ENCODE data around the gene SRSF1.

The SRSF1 gene

DNA sequence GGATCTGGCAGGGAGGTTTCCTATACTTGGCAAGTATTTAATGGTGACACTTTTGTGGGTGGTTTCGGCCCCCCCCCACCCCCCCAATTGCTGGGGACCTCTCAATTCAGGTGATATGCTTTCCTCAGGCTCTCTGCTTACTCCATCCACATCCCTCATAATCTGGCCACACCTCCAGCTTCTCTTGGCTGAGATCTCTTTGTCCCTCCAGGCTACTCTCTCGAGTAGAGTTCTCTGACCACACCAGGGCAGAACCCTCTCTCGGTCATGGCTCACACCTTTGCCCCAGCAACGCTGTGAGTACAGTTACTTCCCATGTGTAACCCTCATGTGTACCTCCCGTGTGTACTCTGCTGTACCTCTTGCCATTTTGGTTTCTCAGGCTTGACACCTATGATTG, 34.1 kb upstream of the SRSF1 start:
- DNase-seq = no peak
- no peak for TF ChIP-seq POLR2A (IDR thresholded peaks at IDR 0.05; ENCODE audit: low read length)
- TF ChIP-seq GATA1 (IDR thresholded peaks at IDR 0.05; ENCODE audit: low read depth, low read length) = no peak

DNA sequence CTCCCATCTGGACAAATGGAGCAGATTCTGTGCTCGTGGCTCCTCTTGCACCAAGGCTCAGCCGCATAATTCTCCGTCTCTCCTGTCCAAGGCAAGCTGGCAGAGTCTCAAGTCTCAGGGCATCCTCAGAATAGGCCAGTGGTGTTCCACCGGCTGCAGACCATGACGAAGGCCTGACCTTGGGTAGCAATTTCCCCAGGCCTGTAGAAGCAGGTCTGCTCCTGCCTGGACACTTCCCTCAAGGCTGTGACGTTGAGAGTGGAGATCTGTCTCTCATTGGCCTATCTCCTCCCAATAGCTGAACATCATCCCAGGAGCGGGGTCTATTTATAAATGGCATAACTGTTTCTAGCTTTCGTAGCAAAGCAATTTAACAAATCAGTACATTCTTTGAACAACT, 33.3 kb upstream of the SRSF1 start:
- no peak for TF ChIP-seq POLR2A (IDR thresholded peaks at IDR 0.05; ENCODE audit: low read length)
- TF ChIP-seq GATA1 (IDR thresholded peaks at IDR 0.05; ENCODE audit: low read depth, low read length) = no peak
- no peak for DNase-seq

DNA sequence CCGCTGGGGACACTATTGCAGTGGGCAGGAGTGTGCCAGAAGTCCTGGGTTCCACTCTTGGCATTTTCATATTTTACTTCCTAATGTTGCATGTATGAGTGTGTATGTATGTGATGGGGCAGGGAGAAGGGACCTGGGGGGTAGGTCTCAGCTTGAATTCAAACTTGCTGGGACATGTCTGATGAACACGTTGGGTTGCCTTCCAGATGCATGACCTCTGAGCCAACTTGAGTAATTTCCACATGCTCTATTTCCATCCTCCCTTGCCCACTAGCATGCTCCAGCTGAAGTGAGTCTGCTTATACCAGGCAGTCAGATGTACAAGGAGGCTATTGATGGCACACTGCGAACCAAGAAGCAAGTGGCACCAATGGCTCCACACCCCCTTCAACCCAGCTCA, 32.9 kb upstream of the SRSF1 start:
- TF ChIP-seq POLR2A (IDR thresholded peaks at IDR 0.05; ENCODE audit: low read length) = no peak
- no peak for TF ChIP-seq GATA1 (IDR thresholded peaks at IDR 0.05; ENCODE audit: low read depth, low read length)
- DNase-seq = no peak

DNA sequence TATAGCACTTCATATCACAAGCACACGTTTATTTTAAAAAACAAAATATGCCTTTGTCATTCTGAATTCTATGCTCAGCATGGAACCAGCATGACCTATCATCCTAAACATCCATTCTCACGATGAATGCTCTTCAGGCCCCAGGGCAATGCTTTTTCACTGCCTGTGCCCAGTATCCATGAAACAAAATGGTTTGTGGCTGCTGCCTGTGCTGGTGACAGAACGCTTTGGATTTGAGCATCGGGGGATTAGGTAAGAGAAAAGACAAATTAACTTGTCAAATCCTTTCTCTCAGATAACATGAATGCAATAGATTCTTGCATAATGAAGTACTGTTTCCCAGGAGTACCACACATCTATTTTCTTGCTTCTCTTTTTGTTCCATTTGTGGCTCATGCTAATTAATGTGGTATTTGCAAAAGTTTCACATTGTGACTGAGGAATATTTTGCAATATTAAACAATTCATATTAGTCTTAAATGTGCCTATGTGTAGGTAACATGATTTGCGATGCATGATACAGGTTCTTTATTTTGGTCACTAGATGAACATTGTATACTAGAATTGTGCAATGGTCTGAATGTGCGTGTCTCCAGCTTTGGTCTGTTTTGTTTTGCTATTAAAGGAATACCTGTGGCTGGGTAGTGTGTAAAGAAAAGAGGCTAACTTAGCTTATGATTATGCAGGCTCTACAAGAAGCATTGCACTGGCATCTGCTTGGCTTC, 25.8 kb upstream of the SRSF1 start:
- DNase-seq = no peak
- no peak for TF ChIP-seq POLR2A (IDR thresholded peaks at IDR 0.05; ENCODE audit: low read length)

DNA sequence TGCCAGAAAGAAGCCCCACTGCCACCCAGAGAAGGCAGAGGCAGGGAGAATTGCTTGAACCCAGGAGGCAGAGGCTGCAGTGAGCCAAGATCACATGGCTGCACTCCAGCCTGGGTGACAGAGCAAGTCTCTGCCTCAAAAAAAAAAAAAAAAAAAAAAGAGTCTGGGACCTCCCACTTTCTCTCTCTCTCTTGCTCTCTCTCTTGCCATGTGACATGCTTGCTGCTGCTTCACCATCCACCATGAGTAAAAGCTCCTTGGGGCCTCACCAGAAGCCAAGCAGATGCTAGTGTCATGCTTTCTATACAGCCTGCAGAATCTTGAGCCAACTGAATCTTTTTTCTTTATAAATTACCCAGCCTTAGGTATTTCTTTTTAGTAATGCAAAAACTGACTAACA, 21.5 kb upstream of the SRSF1 start:
- TF ChIP-seq GATA1 (IDR thresholded peaks at IDR 0.05; ENCODE audit: low read depth, low read length) (no peak), POLR2A (IDR thresholded peaks at IDR 0.05; ENCODE audit: low read length) (no peak)
- peak; percentile 48 to 50 for DNase-seq

DNA sequence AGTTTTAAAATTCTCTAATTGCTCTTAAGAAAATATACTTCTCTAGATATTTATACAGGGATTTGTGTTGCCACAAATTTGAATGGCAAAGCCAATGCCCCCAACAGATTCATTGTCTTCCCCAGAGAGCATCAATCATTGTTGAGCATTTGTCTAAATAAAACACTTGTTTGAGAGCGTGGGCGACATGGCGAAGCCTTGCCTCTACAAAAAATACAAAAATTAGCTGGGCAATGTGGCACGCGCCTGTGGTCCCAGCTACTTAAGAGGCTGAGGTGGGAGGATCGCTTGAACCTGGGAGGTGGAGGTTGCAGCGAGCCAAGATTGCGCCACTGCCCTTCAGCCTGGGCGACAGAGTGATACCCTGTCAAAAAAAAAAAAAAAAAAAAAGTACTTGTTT, 13.4 kb upstream of the SRSF1 start:
- DNase-seq = no peak
- TF ChIP-seq GATA1 (IDR thresholded peaks at IDR 0.05; ENCODE audit: low read depth, low read length) (no peak), POLR2A (IDR thresholded peaks at IDR 0.05; ENCODE audit: low read length) (no peak)

DNA sequence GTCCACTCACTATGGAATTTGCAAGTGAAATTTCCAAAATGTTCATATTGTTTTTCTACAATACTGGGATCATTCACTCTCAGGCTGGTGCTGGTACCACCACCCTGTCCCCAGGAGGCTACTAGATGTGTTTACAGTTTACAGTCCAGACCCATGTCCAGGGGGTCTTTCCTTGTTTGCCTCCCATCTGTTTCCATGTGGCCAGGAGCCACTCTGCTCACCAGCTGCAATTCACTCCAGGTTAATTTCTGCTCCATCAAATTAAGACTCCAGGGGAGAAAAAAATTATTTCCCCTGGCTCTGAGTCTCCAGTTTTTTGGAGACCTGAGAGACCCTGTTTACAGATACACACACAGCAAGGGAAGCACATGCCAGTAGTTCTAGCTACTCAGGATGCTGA, 12.5 kb upstream of the SRSF1 start:
- DNase-seq = no peak
- TF ChIP-seq GATA1 (IDR thresholded peaks at IDR 0.05; ENCODE audit: low read depth, low read length) (no peak), POLR2A (IDR thresholded peaks at IDR 0.05; ENCODE audit: low read length) (no peak)

DNA sequence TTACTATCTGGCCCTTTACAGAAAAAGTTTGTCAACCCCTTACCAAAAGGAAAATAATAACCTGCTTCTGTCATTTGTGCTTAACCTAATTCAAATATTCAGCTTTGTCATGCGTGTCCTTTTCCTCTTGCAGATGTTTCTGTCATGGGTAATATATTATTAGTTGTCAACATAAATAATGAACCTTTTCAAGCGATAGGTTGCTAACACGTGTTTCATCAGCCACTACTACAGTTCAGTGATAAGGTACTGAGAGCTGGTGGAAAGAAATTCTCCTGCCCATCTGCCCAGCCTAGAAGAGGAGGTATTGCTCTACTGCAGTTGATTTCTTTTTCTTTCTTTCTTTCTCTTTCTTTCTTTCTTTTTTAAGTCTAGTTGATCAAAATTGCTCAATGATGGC, 12.0 kb upstream of the SRSF1 start:
- TF ChIP-seq GATA1 (IDR thresholded peaks at IDR 0.05; ENCODE audit: low read depth, low read length) (no peak), POLR2A (IDR thresholded peaks at IDR 0.05; ENCODE audit: low read length) (no peak)
- no peak for DNase-seq

DNA sequence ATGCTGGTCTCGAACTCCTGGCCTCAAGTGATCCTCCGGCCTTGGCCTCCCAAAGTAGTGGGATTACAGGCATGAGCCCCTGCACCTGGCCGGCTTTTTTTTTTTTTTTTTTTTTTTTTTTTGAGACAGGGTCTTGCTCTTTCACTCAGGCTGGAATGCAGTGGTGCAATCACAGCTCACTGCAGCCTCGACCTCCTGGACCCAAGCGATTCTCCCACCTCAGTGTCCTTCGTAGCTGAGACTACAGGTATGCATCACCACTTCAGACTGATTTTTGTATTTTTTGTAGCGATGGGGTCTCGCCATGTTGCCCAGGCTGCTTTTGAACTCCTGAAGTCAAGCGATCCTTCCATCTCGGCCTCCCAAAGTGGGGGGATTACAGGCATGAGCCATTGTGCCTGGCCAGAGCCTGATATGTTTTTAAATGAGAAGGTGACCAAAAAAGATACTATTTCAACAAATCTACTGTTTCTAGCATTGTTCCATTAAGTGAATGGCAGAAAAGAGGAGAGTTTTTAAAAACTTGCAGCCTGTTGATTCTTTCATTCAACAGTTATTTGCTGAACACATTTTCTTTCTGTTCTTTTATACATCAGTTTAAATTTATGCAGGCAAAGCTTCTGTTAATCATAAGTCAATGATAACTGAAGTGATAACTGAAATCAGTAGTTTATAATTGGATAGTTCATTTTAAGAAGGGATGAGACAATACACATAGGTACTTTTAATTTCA, 3.2 kb upstream of the SRSF1 start:
- no peak for DNase-seq
- TF ChIP-seq POLR2A (IDR thresholded peaks at IDR 0.05; ENCODE audit: low read length) (no peak), GATA1 (IDR thresholded peaks at IDR 0.05; ENCODE audit: low read depth, low read length) (no peak)

DNA sequence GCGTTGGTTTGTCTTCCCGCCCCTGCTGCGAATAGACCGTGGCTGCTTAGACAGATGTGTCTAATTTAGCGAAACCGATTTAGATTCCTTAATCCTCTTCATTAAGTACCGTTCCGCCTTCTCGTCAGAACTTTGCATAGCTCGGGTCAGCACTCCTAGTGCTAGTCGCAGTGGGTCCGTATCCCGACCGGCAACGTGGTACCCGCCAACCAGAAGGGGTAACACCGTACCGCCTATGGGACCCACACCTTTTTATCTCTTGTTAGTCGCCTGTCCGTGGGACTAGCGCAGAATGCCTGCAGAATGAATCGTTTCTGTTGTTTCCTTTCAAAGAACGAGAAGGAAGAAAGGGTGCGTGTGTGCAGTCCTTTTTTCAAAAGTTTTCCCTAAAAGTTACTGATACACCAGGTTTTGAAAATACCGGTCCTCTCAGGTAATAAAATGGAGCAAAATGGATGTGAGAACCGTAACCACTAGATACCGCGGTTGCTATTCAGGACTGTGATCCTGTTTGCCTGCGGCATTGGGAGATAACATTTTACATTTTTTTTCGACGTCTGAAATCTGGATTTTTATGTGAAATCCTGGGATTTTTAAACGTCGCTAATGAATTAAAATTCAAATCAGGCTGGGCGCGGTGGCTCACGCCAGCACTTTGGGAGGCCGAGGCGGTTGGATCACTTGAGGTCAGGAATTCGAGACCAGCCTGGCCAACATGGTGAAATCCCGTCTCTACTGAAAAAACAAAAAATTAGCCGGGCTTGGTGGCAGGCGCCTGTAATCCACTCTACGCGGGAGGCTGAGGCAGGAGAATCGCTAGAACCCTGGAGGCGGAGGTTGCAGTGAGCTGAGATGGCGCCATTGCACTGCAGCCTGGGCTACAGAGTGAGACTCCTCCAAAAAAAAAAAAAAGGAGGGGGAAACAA, 998 bp upstream of the SRSF1 start:
- no peak for DNase-seq

DNA sequence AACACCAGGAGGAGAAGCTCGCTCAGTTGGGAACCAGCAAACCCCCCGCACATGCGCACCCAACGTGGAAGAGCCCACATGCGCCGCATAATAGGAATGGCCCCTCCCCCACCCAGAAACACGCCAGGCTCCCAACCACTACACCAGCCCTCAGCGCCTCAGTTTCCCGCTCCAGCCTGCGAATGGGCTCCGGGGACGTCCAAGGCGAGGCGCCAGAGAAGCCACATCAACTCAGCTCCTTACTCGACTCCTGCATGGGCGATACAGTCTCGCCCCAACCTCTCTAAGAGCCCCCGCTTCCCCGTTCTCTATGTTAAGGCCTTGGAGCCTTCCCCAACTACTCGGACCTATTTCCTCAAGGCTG, 504 bp downstream of the SRSF1 start:
- TF ChIP-seq GATA1 (IDR thresholded peaks at IDR 0.05; ENCODE audit: low read depth, low read length) = no peak
- TF ChIP-seq POLR2A (IDR thresholded peaks at IDR 0.05; ENCODE audit: low read length) = no peak
- peak; percentile 79 to 84 for DNase-seq

More for the DNA sequence above, 998 bp upstream of the SRSF1 start:
- TF ChIP-seq GATA1 (IDR thresholded peaks at IDR 0.05; ENCODE audit: low read depth, low read length) = no peak
- TF ChIP-seq POLR2A (IDR thresholded peaks at IDR 0.05; ENCODE audit: low read length) = no peak

DNA sequence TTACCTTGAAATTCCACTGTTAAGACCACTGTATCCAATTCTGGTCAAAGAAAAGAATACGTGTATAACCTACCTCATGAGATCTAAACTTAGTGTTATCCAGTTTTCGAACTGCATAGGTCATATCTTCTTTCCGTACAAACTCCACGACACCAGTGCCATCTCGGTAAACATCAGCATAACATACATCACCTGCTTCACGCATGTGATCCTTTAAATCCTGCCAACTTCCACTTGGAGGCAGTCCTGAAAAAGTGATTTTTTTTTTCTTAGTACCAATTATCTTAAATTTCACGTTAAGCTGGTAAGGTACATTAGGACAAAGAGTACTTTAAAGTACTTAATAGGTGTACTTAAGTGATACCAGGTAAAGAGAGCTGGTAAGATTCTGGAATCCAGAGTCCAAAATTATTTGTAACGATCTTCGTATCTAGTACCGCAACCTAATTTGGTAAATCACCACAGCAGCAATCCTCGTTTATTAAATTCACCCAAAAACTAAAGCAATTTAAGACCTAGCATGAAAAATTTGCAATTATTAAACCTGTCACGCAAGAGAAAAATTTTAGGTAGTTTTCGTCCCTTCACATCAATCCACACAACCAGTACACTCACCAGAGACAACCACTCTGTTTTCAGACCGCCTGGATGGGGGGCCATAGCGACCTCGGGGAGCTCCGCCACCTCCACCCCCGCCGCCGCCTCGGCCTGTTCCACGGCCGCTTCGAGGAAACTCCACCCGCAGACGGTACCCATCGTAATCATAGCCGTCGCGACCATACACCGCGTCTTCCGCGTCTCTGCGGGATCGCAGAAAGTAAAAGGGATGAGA, 1.1 kb downstream of the SRSF1 start:
- TF ChIP-seq POLR2A (IDR thresholded peaks at IDR 0.05; ENCODE audit: low read length) = peak; percentile 2
- TF ChIP-seq GATA1 (IDR thresholded peaks at IDR 0.05; ENCODE audit: low read depth, low read length) = no peak
- DNase-seq = peak; percentile 31 to 48

DNA sequence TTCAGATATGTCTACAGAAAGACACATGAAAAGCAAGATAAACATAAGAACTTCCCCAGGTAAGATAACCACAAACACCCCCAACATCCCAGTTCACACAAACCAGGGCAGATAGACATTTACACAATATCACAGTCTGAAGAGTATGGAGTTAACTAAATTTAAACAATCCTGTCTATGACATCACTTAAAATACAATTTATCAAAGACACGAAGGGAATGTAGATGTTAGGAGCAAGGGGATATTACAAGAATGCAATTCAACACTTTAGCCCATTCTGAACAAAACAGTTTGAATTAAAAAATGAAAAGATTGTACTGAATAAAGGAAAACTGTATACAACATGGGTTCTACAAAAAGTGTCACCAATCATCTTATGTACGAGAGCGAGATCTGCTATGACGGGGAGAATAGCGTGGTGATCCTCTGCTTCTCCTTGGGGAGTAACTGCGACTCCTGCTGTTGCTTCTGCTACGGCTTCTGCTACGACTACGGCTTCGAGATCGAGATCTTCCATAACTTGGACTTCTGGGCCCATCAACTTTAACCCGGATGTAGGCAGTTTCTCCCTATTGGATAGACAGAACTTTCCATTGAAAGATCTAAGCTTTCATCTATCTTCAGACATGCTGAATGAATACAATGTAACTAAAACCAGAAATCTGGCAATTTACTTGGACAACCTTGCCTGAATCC, 1.9 kb downstream of the SRSF1 start:
- TF ChIP-seq POLR2A (IDR thresholded peaks at IDR 0.05; ENCODE audit: low read length) = peak; percentile 24
- TF ChIP-seq GATA1 (IDR thresholded peaks at IDR 0.05; ENCODE audit: low read depth, low read length) = no peak
- peak; percentile 31 to 48 for DNase-seq
